Measurements from ENCODE around the gene KCNK7.

GRCh38 chr11:65556470-65557279 is 38.9 kb downstream of the KCNK7 start:
- TF ChIP-seq CTCF (IDR thresholded peaks at IDR 0.05; ENCODE audit: low read depth, low read length) (no peak), POLR2A (IDR thresholded peaks at IDR 0.05; ENCODE audit: extremely low read depth, insufficient read length) (no peak), MYC (IDR thresholded peaks at IDR 0.05; ENCODE audit: low read depth, low read length) (no peak)
- TF ChIP-seq, protein P1, sequence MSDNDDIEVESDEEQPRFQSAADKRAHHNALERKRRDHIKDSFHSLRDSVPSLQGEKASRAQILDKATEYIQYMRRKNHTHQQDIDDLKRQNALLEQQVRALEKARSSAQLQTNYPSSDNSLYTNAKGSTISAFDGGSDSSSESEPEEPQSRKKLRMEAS (IDR thresholded peaks at IDR 0.05; ENCODE audit: low read depth, low read length): no peak

Data from NB4 (cell line).